ENCODE results near the gene VIM.
A peak's percentile ranks its signal among the peaks of the same experiment; 100 is the strongest.

Gene VIM

DNA sequence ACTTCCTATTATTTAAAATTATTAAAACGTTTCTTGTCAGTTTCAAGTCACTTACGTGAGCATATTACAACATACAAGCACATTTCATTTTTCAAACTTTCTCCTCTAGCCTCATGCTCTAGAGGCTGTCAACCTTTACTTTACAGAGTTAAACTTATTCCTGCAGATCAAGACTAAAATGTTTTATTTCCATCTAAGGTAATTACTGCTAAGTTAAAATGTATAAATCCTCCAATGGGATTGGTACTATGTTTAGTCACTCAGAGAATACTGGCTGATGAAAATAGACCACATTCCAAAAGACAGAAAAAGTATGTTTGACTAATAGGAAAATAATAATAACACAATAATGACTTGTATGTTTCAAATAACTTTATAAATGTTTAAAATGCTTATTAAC is 18.2 kb upstream of the VIM start:
- no peak for DNase-seq (ENCODE audit: low spot score)

DNA sequence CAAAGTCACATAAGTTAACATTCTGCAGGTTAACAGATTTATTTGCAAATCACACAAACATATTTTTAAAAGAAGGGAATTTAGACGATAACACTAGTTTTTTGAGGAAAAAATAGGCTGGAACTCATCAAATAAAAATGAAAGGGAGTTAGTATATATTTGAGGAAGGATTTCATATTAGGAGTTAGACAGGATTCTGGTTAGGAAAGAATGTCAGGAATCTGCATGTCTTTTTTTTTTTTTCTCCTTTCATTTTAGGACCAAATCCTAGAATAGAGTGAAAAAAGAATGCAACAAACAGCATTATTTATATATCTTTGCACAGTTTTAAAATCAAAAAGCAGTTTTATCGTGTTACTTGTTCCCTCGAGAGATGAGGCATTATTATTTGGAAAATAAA is 17.7 kb upstream of the VIM start:
- no peak for DNase-seq (ENCODE audit: low spot score)

DNA sequence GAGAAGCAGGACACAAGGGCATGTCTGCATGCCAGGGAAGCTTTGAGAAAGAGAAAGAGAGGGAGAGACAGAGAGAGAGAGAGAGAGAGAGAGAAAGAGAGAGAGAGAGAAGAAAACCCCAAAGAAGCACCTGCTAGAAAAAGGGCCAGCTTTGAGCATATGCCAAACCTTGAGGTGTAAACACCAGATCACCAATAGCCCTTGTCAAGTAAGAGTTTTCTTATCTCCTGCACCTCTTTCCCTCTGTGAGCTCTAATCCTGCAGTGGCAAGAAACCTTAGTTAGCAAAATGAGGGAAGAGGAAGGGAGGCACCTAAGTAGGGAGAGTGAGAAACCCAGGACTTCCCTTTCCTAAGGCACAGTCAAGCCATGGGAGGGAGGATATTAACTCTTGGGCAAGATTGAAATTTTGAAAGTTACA is 15.2 kb upstream of the VIM start:
- no peak for DNase-seq (ENCODE audit: low spot score)

GRCh38 chr10:17213646-17214349 is 14.2 kb upstream of the VIM start:
- DNase-seq (ENCODE audit: low spot score), result no peak

- DNase-seq (ENCODE audit: low spot score), result no peak
These were observed 13.5 kb upstream of the VIM start for GRCh38 chr10:17214526-17214925.

GRCh38 chr10:17214971-17215781 is 12.9 kb upstream of the VIM start:
- no peak for DNase-seq (ENCODE audit: low spot score)

DNA sequence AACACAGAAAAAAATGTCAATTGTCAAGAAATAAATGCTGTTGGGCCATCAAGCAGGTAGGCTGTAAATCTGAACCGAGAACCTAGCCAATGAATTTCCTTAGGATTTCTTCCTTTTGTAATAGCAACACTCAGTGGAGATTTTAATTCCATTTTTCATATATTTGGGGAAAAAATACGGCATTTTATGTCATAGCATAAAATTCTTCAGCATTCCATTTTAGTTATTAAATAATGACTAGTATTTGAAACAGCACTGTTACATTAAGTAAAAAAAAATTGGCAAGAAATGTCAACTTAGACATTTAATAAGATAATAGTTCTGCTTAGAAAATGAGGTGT is 12.3 kb upstream of the VIM start:
- DNase-seq (ENCODE audit: low spot score), result no peak

DNA sequence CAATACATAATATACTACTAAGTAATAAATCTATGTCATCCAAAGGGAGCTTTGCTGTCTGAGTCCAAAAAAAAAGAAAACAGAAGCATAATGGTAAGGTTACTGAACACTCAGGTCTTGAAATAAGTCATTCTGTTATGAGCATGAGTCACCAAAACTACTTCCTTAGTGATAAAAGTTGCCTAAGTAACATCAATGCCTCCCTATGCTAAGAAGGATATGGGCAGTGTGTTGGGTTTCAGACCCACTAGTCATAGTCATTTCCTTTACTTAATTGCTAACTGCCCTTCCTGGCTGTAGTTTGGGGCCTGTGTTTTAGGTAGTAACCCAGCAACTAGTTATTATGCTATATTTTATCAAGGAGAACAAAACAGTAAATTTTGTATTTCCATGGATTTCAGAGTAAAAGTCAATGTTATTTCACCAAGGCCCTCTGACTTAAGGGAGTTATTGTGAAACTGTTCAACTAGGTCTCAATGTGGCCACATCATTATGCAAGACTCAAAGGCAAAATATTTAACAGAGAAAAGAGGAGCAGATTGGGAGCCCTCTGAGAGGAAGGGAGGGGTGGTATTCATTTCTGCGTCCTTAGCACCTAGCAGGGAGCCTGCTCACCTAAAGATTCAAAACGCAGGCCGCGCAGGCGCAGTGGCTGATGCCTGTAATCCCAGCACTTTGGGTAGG is 11.7 kb upstream of the VIM start:
- DNase-seq (ENCODE audit: low spot score), result no peak

DNA sequence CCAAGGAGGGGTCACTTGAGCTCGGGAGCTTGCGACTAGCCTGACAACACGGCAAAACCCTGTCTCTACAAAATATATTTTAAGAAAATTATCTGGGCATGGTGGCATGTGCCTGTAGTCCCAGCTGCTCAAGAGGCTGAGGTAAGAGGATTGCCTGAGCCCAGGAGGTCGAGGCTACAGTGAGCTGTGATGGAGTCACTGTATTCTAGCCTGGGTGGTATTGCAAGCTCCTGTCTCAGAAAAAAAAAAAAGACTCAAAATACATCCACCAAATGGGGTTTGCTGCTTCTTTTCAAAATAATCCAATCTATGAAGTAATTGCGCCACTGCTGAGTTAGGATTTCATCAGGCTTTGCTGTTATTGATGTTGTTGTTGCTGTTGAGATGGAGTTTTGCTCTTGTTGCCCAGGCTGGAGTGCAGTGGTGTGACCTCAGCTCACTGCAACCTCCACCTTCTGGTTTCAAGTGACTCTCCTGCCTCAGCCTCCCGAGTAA is 11.1 kb upstream of the VIM start:
- DNase-seq (ENCODE audit: low spot score), result no peak

DNA sequence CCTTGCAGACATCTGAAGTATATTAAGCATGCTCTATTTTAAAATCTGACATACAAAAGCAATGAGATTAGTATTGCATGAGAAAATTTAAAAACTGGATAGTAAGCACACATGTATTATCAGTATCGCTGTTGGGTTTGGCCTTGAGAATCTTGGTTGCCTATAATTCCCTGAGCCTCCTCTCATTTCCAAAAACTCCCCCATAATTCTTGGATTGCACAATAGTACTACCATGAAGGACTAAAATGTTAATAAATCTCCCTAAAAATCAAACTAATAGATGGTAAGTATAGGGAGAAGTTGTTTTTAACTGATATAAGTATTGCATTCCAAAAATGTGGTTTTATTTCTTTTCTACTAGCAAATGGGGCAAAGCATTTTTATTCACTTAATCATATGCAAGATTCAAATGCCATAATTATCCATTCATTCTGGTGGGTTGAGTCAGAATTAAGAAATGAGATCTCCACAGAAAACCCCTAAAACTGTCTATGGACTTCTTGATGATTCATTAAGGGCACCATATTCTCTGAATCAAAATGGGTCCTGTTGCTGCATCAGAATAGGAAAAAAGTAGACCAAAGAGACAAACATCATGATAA is 10.3 kb upstream of the VIM start:
- no peak for DNase-seq (ENCODE audit: low spot score)

DNA sequence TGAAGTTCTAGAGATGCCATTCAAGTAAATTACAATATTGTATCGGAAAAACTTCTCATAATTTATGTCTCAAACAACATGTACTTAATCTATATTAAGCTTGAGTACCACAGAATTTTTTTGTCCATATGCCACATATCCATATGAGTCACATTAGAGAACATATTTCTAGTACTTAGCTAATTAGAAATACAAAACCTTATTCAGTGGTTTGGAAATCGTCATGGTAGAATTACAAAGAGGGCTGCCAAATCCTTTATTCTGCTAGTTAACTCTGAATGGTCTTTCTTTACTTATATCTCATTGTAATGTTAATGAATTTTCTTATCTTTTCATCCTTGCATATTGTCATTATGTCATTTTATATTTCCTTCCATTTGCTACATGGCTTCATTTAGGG is 9.0 kb upstream of the VIM start:
- DNase-seq (ENCODE audit: low spot score), result no peak

DNA sequence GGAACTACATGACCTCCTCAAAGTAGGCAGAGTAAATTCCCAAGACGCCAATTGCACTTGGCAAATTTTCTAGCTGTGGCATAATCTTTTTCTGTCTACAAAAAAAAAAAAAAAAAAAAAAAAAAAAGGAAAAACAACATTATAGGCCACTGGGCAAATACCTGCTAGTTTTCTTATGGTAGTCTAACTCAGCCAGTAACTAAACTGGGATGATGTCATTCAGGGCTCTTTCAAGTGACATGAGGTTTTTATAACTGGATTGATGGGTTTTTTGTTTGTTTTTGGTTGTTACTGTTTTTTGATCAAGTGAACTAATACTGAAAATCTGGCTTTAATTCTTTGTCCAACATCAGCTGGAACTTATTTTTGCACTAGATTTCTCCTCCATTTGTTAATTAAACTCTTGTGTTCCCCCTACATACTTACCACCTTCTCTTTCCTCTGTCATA is 7.4 kb upstream of the VIM start:
- no peak for DNase-seq (ENCODE audit: low spot score)

GRCh38 chr10:17222329-17222728 is 5.7 kb upstream of the VIM start:
- DNase-seq (ENCODE audit: low spot score), result no peak

DNA sequence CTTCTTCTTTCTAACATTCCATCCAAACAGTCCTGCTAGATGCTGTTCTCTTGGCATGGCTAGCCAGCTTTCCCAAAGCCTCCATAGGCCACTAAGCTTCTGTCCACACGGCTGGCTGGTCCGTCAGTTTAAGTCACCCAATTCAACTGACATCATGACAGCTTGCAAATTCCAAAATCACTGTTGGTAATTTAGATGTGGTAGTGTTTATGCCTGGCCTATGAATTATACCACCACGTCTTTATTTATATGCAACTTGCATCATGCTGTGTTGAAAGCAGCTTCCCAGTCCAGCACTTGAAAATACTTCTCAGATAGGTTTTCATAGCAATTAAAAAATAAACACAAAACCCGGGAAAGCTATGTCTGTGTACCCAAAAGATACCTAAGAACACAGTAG is 2.2 kb upstream of the VIM start:
- DNase-seq (ENCODE audit: low spot score), result no peak

GRCh38 chr10:17226891-17227303 is 1.1 kb upstream of the VIM start:
- no peak for DNase-seq (ENCODE audit: low spot score)

DNA sequence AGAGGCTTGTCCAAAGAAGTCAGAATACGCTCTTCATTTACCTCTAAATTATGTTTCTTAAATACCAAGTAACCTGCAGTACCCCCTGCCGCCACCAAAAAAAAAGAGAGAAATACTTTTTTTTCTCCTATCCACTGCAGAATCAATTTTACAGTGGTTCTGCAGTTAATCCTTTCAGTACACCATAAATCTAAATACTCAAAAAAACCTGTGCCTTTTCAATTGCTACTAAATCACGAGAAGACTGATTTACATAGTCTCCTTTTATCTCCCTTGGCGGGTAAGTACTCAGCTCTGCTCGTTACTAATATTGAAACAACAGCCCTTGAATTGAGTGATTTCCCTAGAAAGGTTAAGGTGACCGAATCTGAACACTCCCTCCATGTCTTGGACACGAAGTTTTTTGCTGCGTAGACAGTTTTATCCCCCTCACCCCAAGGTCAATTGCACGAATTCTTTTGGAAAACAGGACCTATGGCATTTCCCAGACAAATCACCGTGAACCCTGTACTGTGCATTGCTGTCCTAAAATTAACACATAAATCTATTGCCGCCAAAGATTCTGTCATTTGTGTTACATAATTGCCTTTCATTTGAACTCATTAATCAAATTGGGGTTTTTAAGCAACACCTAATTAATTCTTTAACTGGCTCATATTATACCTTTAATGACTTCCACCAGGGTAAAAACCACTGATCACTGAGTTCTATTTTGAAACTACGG is 512 bp upstream of the VIM start:
- DNase-seq (ENCODE audit: low spot score), result no peak

GRCh38 chr10:17229016-17229716 is 1.1 kb downstream of the VIM start:
- peak; percentile 62 for DNase-seq (ENCODE audit: low spot score)

DNA sequence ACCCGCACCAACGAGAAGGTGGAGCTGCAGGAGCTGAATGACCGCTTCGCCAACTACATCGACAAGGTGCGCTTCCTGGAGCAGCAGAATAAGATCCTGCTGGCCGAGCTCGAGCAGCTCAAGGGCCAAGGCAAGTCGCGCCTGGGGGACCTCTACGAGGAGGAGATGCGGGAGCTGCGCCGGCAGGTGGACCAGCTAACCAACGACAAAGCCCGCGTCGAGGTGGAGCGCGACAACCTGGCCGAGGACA is 1.6 kb downstream of the VIM start:
- DNase-seq (ENCODE audit: low spot score), result no peak

- DNase-seq (ENCODE audit: low spot score), result peak; percentile 49
These were observed 2.1 kb downstream of the VIM start for GRCh38 chr10:17229967-17230682.

DNA sequence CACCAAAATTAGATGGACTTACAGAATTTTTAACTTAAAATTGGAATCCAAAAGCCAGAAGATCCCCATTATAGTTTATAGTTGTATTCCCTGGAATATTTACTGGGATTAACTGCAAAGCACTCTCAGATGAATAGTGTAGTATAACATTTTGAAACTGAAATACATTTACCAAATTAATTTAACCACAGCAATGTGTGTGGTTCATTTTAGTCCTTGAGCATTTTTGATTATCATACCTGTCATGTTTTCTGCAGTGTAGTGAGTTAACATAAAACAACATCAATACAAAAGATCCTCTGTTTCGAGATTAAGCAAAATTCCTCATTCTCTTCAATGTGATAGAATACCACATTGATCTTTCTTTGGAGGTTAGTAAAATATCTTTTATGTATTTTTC is 3.7 kb downstream of the VIM start:
- no peak for DNase-seq (ENCODE audit: low spot score)
